Activated naive CD4-positive, alpha-beta T cell (primary cell): Measurements from ENCODE around the gene GLCCI1.

ENCODE experiments used
- DNase-seq, 4 experiments: peaks; one replicate each; lab custom pipeline; 2025; lab: John Stamatoyannopoulos, UW

GLCCI1 gene

GRCh38 chr7:7968544-7969305 lies at the start of gene GLCCI1:
GLCCI1 (plus strand) TSS chr7:7968796; CDS start chr7:7969351, 555 bp downstream.
- peak; percentile 85 to 96 (median 88) for DNase-seq

GRCh38 chr7:7919449-7919945 lies 49.1 kb upstream of the GLCCI1 start:
- DNase-seq: no peak

GRCh38 chr7:7920056-7920455 lies 48.5 kb upstream of the GLCCI1 start:
- no peak for DNase-seq

GRCh38 chr7:7920481-7920880 lies 48.1 kb upstream of the GLCCI1 start:
- no peak for DNase-seq

GRCh38 chr7:7921830-7922229 lies 46.8 kb upstream of the GLCCI1 start:
- no peak for DNase-seq

GRCh38 chr7:7922684-7923385 lies 45.8 kb upstream of the GLCCI1 start:
- no peak for DNase-seq

GRCh38 chr7:7923818-7924217 lies 44.8 kb upstream of the GLCCI1 start:
- DNase-seq: no peak

- DNase-seq: no peak
Observed at GRCh38 chr7:7924303-7924702, 44.3 kb upstream of the GLCCI1 start.

GRCh38 chr7:7931626-7932025 lies 37.0 kb upstream of the GLCCI1 start:
- DNase-seq: no peak

- DNase-seq: no peak
Observed at GRCh38 chr7:7932553-7932952, 36.0 kb upstream of the GLCCI1 start.

- no peak for DNase-seq
Observed at GRCh38 chr7:7933915-7934526, 34.6 kb upstream of the GLCCI1 start.

- DNase-seq: no peak
Observed at GRCh38 chr7:7934945-7935344, 33.7 kb upstream of the GLCCI1 start.

- DNase-seq: no peak
Observed at GRCh38 chr7:7938471-7938870, 30.1 kb upstream of the GLCCI1 start.

GRCh38 chr7:7943951-7944350 lies 24.6 kb upstream of the GLCCI1 start:
- no peak for DNase-seq

- DNase-seq: peak in 1 of 4 experiments; percentile 3
Observed at GRCh38 chr7:7944619-7945282, 23.8 kb upstream of the GLCCI1 start.

- DNase-seq: no peak
Observed at GRCh38 chr7:7946486-7946885, 22.1 kb upstream of the GLCCI1 start.

GRCh38 chr7:7948232-7948631 lies 20.4 kb upstream of the GLCCI1 start:
- no peak for DNase-seq

GRCh38 chr7:7953806-7954205 lies 14.8 kb upstream of the GLCCI1 start:
- DNase-seq: no peak

- no peak for DNase-seq
Observed at GRCh38 chr7:7956531-7957128, 12.0 kb upstream of the GLCCI1 start.

- no peak for DNase-seq
Observed at GRCh38 chr7:7957513-7957912, 11.1 kb upstream of the GLCCI1 start.

GRCh38 chr7:7959979-7960670 lies 8.5 kb upstream of the GLCCI1 start:
- DNase-seq: no peak
